Dedifferentiated amniotic fluid mesenchymal stem cell (primary cell): Measurements from ENCODE around the gene PI3.

Experiments used
- DNase-seq: peaks from one replicate; pipeline ENCODE4 v3.0.0-alpha.2; 2016; ENCODE audit errors: extremely low spot score

The PI3 gene

GRCh38 chr20:45187693-45188092 lies 13.0 kb downstream of the PI3 start:
- DNase-seq, result no peak

- no peak for DNase-seq
These were observed 14.4 kb downstream of the PI3 start for GRCh38 chr20:45189067-45189609.

GRCh38 chr20:45189861-45190260 lies 15.2 kb downstream of the PI3 start:
- DNase-seq, result no peak

- no peak for DNase-seq
These were observed 17.2 kb downstream of the PI3 start for GRCh38 chr20:45191926-45192325.

GRCh38 chr20:45193331-45193730 lies 18.6 kb downstream of the PI3 start:
- no peak for DNase-seq

- no peak for DNase-seq
These were observed 32.0 kb downstream of the PI3 start, which contains the start of gene SEMG1 for GRCh38 chr20:45206725-45207124. Gene SEMG1 (plus strand): TSS chr20:45207033. CDS start chr20:45207054, 21 bp downstream.

- no peak for DNase-seq
These were observed 35.2 kb downstream of the PI3 start for GRCh38 chr20:45209924-45210323.

GRCh38 chr20:45211569-45212474 lies 37.1 kb downstream of the PI3 start:
- no peak for DNase-seq

GRCh38 chr20:45212836-45213235 lies 38.1 kb downstream of the PI3 start:
- no peak for DNase-seq

- no peak for DNase-seq
These were observed 43.4 kb downstream of the PI3 start for GRCh38 chr20:45218124-45218523.

GRCh38 chr20:45218636-45219035 lies 43.9 kb downstream of the PI3 start:
- DNase-seq, result no peak

- DNase-seq, result no peak
These were observed 46.4 kb downstream of the PI3 start, which contains the start of gene SEMG2 for GRCh38 chr20:45221076-45221475. Gene SEMG2 (plus strand): TSS chr20:45221373. CDS start chr20:45221390, 17 bp downstream.

GRCh38 chr20:45223136-45223535 lies 48.4 kb downstream of the PI3 start:
- DNase-seq, result no peak
